HG03175 (cell line): Measurements from ENCODE around the gene CEP112.
"Not testable (repeated sequence)": the region's sequence is repeated elsewhere in the genome, so short reads cannot be mapped to it uniquely, and the experiment has no call there.

ENCODE experiments used
- ATAC-seq: cut with Tn5 transposase; IDR thresholded peaks from one replicate; pipeline ENCODE4 v1.9.1; 2021; ENCODE audit warnings: mild to moderate bottlenecking, moderate library complexity; ENCODE audit not compliant: unreplicated experiment

CEP112 gene

DNA sequence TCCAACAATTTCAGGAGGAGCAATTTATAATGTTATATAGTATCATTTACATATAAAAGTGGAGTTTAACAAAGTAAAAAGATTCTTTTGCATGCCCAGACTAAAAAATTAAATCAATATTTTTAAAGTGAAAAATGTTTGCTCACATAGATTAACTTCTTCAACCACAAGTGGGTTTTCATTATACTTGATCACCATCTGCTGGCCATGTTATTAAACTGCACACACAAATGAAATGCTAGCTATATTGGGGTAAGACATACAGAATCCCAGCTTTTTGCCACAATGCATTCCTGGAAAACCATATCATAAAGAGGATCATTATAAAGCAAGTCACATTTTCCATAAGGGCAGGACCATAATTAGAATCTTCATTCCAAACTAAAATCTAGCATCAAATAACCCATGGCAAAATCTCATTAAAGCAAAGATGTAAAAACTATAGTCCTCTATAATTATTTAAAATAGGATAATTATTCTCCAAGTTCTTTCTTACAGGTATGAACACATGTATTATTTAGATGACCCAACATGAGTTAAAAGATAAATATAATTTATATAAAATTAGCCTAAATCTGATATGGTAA is 26.3 kb downstream of the CEP112 start:
- ATAC-seq: no peak

DNA sequence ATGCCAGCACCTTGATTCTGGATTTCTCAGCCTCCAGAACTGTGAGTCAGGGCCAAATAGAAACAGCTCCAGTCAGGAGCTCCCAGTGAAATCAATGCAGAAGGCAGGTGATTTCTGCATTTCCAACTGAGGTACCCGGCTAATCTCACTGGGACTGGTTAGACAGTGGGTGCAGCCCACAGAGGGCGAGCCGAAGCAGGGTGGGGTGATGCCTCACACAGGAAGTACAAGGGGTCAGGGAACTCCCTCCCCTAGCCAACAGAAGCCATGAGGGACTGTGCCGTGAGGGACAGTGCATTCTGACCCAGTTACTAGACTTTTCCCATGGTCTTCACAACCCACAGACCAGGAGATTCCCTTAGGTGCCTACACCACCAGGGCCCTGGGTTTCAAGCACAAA is 36.9 kb downstream of the CEP112 start:
- not testable (repeated sequence) for ATAC-seq

- no peak for ATAC-seq
Observed at GRCh38 chr17:66152756-66153155, 39.2 kb downstream of the CEP112 start.

DNA sequence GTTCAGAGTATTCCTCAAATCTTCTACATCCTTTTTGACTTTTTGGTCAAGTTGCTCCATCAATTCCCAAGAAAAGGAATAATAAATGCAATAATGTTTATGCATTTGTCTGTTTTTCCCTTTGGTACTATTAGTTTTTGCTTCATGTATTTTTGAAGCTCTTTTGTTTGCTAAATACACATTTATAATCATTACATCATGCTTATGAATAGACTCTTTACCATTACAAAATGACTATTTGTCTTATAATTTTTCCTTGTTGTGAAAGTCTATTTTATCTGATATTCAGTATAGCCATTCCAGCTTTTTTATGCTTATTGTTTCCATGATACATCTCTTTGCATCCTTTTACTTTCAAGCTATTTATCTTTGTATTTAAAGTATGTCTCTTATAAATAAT is 41.2 kb downstream of the CEP112 start:
- no peak for ATAC-seq

DNA sequence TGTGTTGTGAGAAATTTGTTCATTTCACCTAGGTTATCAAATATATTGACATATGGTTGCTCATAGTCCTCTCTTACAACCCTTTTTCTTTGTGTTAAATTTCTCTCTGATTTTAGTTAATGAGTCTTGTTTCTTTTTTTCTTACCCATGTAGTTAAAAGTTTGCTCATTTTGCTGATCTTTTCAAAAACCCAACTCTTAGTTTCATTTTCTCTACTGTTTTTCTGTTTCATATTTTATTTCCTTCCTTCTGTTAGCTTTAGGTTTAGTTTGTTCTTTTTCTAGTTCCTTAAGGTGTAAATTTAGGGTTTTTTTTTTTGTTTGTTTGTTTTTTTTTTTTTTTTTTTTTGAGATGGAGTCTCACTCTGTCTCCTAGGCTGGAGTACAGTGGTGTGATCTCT is 42.4 kb downstream of the CEP112 start:
- no peak for ATAC-seq

DNA sequence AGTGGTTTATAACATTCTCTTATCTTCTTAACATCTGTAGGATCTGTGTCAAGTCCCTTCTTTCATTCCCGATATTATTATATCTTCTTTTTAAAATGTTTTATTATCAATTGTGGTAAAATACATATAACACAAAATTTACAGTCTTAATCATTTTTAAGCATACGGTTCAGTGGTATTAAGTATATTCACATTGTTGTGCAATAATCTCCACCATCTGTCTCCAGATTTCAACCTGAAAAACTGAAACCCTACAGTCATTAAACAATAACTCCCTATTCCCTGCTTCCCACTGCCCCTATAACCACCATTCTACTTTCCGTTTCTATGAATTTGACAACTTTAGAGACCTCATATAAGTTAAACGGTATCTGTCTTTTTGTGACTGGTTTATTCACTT is 45.5 kb downstream of the CEP112 start:
- ATAC-seq: no peak

GRCh38 chr17:66143657-66144282 is 48.2 kb downstream of the CEP112 start:
- ATAC-seq: no peak

- no peak for ATAC-seq
Observed at GRCh38 chr17:66142428-66142827, 49.5 kb downstream of the CEP112 start.

DNA sequence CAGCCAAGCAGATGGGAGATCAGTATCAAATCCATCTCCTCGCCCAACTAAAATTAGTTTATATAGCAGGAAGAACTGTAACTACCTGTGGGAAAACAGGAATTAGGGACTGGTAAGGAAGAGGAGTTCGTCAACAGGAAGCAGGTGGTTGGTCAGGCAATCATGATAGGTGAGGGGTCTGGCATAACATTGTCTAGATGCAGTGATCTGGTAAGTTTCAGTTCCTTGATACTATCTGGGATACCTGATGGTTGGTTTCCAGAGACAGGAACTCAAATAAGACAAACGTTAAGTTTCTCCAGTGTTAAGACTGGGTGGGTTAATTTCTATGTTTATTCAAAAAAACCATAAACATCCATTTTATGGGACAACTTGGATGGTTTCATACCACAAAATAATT is 53.8 kb downstream of the CEP112 start:
- no peak for ATAC-seq

DNA sequence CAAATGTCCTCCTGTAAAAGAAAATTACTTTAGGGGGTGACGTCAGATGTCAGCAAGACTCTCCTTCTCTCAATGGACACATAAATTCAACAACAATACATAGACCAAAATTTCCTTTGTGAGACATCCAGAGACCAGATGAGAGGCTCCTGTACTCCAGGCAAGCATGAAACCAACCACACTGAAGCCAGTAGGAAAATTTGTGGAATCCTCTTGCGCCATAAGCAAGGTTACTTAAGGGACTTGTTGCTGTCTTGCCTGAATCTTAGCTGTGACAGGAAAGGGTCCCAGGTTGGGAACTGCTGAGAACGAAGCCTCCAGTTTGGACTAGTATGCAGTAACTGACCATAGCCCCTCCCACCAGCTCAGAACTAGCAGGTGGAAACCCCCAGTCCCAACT is 56.0 kb downstream of the CEP112 start:
- ATAC-seq: no peak

DNA sequence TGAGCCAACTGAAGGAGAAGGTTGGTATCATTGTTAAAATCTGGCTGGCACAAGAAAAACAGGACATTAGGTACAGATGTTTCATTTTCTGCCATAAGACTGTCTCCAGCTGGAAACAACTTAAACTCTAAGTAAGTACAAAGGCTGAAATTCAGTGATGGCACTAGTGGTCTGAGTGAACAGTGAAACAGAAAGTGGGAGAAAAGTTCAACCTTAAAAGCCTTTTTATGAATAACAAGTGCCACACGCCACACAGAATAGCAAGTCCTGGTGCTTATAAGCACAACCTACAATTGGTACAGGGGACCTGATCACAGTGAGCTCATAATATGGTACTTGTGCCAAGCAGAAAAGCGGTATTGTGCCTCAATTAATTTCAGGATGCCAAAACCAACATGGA is 56.7 kb downstream of the CEP112 start:
- ATAC-seq: no peak

DNA sequence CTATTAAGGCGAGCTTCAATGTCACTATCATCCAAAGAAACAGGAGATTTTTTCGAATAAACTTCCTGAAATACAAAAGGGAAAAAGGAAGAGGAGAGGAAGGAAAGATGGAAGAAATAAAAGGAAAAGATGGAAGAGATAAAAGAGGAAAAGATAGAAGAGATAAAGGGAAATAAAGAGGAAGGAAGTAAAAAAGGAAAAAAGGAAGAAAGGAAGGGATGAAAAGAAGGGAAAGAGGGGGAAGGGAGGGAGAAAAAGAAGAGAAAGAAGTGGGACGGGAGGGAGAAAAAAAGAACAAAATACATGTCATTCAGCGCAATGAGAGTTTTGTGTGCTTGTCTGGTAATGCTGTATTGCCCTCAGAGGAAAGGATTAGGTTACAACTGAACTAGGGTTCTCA is 62.2 kb downstream of the CEP112 start:
- no peak for ATAC-seq

GRCh38 chr17:66126231-66126630 is 65.7 kb downstream of the CEP112 start:
- ATAC-seq: no peak

GRCh38 chr17:66123163-66123562 is 68.8 kb downstream of the CEP112 start:
- ATAC-seq: no peak

GRCh38 chr17:66115246-66115645 is 76.7 kb downstream of the CEP112 start:
- no peak for ATAC-seq

GRCh38 chr17:66114609-66115008 is 77.3 kb downstream of the CEP112 start:
- ATAC-seq: no peak

- ATAC-seq: no peak
Observed at GRCh38 chr17:66107731-66108130, 84.2 kb downstream of the CEP112 start.

DNA sequence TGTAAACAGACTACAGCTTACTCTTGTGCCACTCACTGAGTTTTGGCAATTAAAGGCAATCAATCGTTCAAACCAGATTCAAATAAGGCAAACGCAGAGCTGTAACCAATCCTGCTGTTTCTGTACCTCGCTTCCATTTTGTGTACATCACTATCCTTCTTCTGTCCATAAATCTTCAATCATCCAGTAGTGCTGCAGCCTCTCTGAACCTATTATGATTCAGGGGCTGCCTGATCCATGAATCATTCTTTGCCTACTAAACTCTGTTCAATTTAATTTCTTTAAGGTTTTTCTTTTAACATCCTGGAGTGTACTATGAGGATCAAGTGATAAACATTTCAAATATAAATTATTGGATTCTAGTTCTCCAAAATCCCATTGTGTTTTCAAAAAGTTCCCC is 93.9 kb downstream of the CEP112 start:
- ATAC-seq: no peak

GRCh38 chr17:66094727-66095126 is 97.2 kb downstream of the CEP112 start:
- no peak for ATAC-seq

DNA sequence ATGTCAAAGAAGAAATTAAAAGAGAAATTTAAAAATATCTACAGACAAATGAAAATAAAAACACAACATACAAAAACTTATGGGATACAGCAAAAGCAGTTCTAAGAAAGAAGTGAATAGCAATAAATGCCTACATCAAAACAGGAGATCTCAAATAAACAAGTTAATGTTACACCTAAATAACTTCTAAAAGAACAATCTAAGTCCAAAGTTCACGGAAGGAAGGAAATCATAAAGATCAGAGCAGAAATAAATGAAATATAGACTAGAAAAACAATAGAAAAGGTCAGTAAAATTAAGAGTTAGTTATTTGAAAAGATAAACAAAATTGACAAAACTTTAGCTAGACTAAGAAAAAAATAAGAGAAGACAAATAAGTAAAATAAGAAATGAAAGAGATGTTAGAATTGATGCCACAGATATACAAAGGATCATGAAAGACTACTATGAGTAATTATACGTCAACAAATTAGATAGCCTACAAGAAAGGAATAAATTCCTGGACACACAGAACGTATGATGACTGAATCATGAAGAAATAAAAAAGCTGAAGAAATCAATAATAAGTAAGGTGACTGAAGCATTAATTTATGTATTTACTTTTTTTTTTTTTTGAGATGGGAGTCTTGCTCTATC is 100.4 kb downstream of the CEP112 start:
- ATAC-seq: no peak

DNA sequence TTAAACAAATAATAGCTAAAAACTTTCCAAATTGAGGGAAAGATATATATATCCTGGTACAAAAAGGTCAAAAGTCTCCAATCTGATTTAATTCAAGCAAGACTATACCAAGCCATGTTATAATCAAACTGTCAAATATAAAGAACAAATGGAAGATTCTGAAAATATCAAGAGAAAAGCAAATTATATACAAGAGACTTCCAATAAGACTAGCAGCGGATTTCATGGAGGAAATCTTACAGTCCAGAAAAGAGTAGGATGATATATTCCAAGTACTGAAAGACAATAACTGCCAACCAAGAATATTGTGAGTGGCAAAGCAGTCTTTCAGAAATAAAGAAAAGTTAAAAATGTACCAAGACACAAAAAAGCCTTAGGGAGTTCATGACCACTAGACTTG is 102.2 kb downstream of the CEP112 start:
- ATAC-seq: no peak

- ATAC-seq: no peak
Observed at GRCh38 chr17:66088173-66088572, 103.8 kb downstream of the CEP112 start.

DNA sequence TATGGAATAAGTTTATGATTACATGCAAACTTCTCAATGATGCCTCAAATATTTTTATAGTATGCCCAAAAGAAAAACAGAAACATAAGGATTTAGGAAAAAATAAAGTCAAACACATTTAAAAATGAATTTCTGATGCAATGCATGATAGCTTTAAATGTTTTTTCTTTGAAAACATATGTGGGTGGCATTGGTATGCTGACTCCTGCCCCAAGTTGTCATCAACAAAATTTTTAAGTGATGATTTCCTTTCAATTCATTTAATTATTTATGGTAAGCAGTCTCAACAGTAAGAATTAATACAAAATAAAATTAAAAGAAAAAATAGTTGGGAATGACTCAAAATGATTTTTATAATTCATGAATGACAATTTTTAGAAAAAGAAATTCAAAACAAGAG is 104.9 kb downstream of the CEP112 start:
- ATAC-seq: no peak
